ENCODE data around the gene GCAT. TPM values are rescaled to one million over a fixed set of nuclear protein-coding genes. Genes with fewer than 3 reads are reported as not detected.

GCAT gene
- total and polyA plus RNA-seq, 2 of the 13 experiments (the other 11 are each of a cell fraction or from before 2014, with no cell fraction given): 28.0 to 50.3 TPM

DNA sequence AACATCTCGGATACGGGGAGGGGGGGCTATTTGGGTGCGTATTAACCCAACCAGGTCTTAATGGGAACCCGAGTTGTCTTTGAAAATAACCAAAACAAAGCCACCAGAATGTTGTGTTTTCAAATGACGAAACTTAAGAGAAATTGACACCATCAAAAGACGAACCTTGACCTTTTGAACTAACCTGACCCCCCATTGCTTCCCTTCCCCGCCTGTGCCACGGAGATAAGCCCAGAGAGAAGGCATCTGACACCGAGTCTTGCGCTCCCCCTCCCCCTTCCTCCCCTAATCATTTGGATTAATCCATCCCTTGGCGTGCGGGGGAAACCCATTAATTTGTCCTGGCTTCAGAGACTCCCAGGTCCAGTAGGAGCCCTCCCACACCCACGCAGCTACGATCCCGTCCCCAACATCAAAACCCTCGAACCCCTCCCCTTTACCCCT, 4.5 kb upstream of the GCAT start (continued):
- TF ChIP-seq RCOR2 (CRISPR knock-in tag; IDR thresholded peaks at IDR 0.05): no peak
- TF ChIP-seq MED1 (CRISPR knock-in tag; IDR thresholded peaks at IDR 0.05): 0 out of 2 replicates have a peak, but pooled peaks have one; percentile 25
- TF ChIP-seq MEIS2 (CRISPR knock-in tag; IDR thresholded peaks at IDR 0.05): no peak
- no peak for TF ChIP-seq ELF1 (CRISPR knock-in tag; IDR thresholded peaks at IDR 0.05)
- TF ChIP-seq BRD4 (CRISPR knock-in tag; IDR thresholded peaks at IDR 0.05): no peak
- no peak for TF ChIP-seq NRL (CRISPR knock-in tag; IDR thresholded peaks at IDR 0.05; ENCODE audit: borderline replicate concordance)
- TF ChIP-seq GTF3A (CRISPR knock-in tag; conservative IDR thresholded peaks at IDR 0.05): no peak
- TF ChIP-seq, protein P1, sequence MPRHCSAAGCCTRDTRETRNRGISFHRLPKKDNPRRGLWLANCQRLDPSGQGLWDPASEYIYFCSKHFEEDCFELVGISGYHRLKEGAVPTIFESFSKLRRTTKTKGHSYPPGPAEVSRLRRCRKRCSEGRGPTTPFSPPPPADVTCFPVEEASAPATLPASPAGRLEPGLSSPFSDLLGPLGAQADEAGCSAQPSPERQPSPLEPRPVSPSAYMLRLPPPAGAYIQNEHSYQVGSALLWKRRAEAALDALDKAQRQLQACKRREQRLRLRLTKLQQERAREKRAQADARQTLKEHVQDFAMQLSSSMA (CRISPR knock-in tag; IDR thresholded peaks at IDR 0.05): no peak
- TF ChIP-seq, protein P2, sequence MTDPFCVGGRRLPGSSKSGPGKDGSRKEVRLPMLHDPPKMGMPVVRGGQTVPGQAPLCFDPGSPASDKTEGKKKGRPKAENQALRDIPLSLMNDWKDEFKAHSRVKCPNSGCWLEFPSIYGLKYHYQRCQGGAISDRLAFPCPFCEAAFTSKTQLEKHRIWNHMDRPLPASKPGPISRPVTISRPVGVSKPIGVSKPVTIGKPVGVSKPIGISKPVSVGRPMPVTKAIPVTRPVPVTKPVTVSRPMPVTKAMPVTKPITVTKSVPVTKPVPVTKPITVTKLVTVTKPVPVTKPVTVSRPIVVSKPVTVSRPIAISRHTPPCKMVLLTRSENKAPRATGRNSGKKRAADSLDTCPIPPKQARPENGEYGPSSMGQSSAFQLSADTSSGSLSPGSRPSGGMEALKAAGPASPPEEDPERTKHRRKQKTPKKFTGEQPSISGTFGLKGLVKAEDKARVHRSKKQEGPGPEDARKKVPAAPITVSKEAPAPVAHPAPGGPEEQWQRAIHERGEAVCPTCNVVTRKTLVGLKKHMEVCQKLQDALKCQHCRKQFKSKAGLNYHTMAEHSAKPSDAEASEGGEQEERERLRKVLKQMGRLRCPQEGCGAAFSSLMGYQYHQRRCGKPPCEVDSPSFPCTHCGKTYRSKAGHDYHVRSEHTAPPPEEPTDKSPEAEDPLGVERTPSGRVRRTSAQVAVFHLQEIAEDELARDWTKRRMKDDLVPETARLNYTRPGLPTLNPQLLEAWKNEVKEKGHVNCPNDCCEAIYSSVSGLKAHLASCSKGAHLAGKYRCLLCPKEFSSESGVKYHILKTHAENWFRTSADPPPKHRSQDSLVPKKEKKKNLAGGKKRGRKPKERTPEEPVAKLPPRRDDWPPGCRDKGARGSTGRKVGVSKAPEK (CRISPR knock-in tag; IDR thresholded peaks at IDR 0.05; ENCODE audit: borderline replicate concordance): no peak
- no peak for TF ChIP-seq ZNF549 (CRISPR knock-in tag; IDR thresholded peaks at IDR 0.05)
- TF ChIP-seq, protein P3, sequence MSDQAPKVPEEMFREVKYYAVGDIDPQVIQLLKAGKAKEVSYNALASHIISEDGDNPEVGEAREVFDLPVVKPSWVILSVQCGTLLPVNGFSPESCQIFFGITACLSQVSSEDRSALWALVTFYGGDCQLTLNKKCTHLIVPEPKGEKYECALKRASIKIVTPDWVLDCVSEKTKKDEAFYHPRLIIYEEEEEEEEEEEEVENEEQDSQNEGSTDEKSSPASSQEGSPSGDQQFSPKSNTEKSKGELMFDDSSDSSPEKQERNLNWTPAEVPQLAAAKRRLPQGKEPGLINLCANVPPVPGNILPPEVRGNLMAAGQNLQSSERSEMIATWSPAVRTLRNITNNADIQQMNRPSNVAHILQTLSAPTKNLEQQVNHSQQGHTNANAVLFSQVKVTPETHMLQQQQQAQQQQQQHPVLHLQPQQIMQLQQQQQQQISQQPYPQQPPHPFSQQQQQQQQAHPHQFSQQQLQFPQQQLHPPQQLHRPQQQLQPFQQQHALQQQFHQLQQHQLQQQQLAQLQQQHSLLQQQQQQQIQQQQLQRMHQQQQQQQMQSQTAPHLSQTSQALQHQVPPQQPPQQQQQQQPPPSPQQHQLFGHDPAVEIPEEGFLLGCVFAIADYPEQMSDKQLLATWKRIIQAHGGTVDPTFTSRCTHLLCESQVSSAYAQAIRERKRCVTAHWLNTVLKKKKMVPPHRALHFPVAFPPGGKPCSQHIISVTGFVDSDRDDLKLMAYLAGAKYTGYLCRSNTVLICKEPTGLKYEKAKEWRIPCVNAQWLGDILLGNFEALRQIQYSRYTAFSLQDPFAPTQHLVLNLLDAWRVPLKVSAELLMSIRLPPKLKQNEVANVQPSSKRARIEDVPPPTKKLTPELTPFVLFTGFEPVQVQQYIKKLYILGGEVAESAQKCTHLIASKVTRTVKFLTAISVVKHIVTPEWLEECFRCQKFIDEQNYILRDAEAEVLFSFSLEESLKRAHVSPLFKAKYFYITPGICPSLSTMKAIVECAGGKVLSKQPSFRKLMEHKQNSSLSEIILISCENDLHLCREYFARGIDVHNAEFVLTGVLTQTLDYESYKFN (CRISPR knock-in tag; conservative IDR thresholded peaks at IDR 0.05): peak; percentile 72
- no peak for TF ChIP-seq PHF8 (CRISPR knock-in tag; IDR thresholded peaks at IDR 0.05)
- TF ChIP-seq, protein P4, sequence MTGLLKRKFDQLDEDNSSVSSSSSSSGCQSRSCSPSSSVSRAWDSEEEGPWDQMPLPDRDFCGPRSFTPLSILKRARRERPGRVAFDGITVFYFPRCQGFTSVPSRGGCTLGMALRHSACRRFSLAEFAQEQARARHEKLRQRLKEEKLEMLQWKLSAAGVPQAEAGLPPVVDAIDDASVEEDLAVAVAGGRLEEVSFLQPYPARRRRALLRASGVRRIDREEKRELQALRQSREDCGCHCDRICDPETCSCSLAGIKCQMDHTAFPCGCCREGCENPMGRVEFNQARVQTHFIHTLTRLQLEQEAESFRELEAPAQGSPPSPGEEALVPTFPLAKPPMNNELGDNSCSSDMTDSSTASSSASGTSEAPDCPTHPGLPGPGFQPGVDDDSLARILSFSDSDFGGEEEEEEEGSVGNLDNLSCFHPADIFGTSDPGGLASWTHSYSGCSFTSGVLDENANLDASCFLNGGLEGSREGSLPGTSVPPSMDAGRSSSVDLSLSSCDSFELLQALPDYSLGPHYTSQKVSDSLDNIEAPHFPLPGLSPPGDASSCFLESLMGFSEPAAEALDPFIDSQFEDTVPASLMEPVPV (CRISPR knock-in tag; IDR thresholded peaks at IDR 0.05): 0 out of 2 replicates have a peak, but pooled peaks have one; percentile 30
- TF ChIP-seq, protein P5, sequence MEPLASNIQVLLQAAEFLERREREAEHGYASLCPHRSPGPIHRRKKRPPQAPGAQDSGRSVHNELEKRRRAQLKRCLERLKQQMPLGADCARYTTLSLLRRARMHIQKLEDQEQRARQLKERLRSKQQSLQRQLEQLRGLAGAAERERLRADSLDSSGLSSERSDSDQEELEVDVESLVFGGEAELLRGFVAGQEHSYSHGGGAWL (CRISPR knock-in tag; IDR thresholded peaks at IDR 0.05): no peak
- TF ChIP-seq ZNF615 (CRISPR knock-in tag; IDR thresholded peaks at IDR 0.05; ENCODE audit: borderline replicate concordance): no peak
- TF ChIP-seq, protein P6, sequence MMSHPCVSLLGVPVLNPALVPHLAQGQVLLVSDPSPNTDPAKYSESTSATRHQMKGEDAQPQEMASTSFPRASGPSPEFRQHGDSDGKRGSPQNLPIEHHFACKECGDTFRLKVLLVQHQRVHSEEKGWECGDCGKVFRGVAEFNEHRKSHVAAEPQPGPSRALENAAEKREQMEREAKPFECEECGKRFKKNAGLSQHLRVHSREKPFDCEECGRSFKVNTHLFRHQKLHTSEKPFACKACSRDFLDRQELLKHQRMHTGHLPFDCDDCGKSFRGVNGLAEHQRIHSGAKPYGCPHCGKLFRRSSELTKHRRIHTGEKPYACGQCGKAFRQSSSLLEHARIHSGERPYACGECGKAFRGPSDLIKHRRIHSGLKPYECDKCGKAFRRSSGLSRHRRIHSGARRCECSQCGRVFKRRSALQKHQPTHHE (CRISPR knock-in tag; IDR thresholded peaks at IDR 0.05; ENCODE audit: borderline replicate concordance): no peak
